ENCODE measurements around the gene RBM38.

RBM38 gene

GRCh38 chr20:57404006-57404405 is 12.8 kb downstream of the RBM38 start:
- no peak for DNase-seq

GRCh38 chr20:57404419-57405072 is 13.3 kb downstream of the RBM38 start:
- DNase-seq: no peak

- DNase-seq: no peak
These were observed 14.2 kb downstream of the RBM38 start for GRCh38 chr20:57405236-57406016.

GRCh38 chr20:57407541-57407956 is 16.4 kb downstream of the RBM38 start:
- no peak for DNase-seq

GRCh38 chr20:57408131-57408530 is 16.9 kb downstream of the RBM38 start:
- DNase-seq: no peak

- DNase-seq: no peak
These were observed 17.5 kb downstream of the RBM38 start for GRCh38 chr20:57408536-57409233.

- DNase-seq: no peak
These were observed 18.1 kb downstream of the RBM38 start for GRCh38 chr20:57409316-57409671.

GRCh38 chr20:57409672-57410397 is 18.6 kb downstream of the RBM38 start:
- DNase-seq: peak; percentile 16

- DNase-seq: no peak
These were observed 19.3 kb downstream of the RBM38 start for GRCh38 chr20:57410398-57410920.

- no peak for DNase-seq
These were observed 19.7 kb downstream of the RBM38 start for GRCh38 chr20:57410924-57411323.

- DNase-seq: no peak
These were observed 20.4 kb downstream of the RBM38 start for GRCh38 chr20:57411406-57412283.

GRCh38 chr20:57412347-57413029 is 21.3 kb downstream of the RBM38 start:
- no peak for DNase-seq

GRCh38 chr20:57413986-57414385 is 22.8 kb downstream of the RBM38 start:
- no peak for DNase-seq

- DNase-seq: peak; percentile 16
These were observed 23.8 kb downstream of the RBM38 start for GRCh38 chr20:57414867-57415592.

- no peak for DNase-seq
These were observed 24.6 kb downstream of the RBM38 start for GRCh38 chr20:57415771-57416170.

- DNase-seq: no peak
These were observed 25.3 kb downstream of the RBM38 start for GRCh38 chr20:57416296-57417022.

GRCh38 chr20:57417051-57417689 is 26.0 kb downstream of the RBM38 start:
- DNase-seq: no peak

GRCh38 chr20:57417830-57418780 is 26.9 kb downstream of the RBM38 start:
- DNase-seq: no peak

Measured in fibroblast of skin of back (primary cell).